Activated T-helper 9 cell treated with anti-CD3 and anti-CD28 coated beads, Interleukin-2, amount 50 U/mL, for 16 hours (primary cell): Measurements from ENCODE around the gene NRXN3.

Experiments used
- DNase-seq: peaks from one replicate; pipeline ENCODE4 v3.0.0-alpha.2; 2020; ENCODE audit warnings: low read depth

Gene NRXN3

GRCh38 chr14:78173346-78174035 lies 3.3 kb downstream of the NRXN3 start:
- DNase-seq, result no peak

GRCh38 chr14:78175412-78175811 lies 5.2 kb downstream of the NRXN3 start:
- DNase-seq, result no peak

- DNase-seq, result no peak
These were observed 7.9 kb downstream of the NRXN3 start for GRCh38 chr14:78178071-78178470.

GRCh38 chr14:78178971-78179370 lies 8.8 kb downstream of the NRXN3 start:
- no peak for DNase-seq

GRCh38 chr14:78181270-78181669 lies 11.1 kb downstream of the NRXN3 start:
- no peak for DNase-seq

GRCh38 chr14:78182722-78183121 lies 12.5 kb downstream of the NRXN3 start:
- no peak for DNase-seq

- no peak for DNase-seq
These were observed 14.0 kb downstream of the NRXN3 start for GRCh38 chr14:78184157-78184556.

- no peak for DNase-seq
These were observed 16.1 kb downstream of the NRXN3 start for GRCh38 chr14:78186277-78186676.

- DNase-seq, result no peak
These were observed 18.7 kb downstream of the NRXN3 start for GRCh38 chr14:78188882-78189281.

GRCh38 chr14:78195431-78195830 lies 25.3 kb downstream of the NRXN3 start:
- DNase-seq, result no peak

- DNase-seq, result no peak
These were observed 26.1 kb downstream of the NRXN3 start for GRCh38 chr14:78196323-78196722.

GRCh38 chr14:78197051-78197450 lies 26.9 kb downstream of the NRXN3 start:
- no peak for DNase-seq

GRCh38 chr14:78202163-78202562 lies 32.0 kb downstream of the NRXN3 start:
- DNase-seq, result no peak

- DNase-seq, result no peak
These were observed 32.8 kb downstream of the NRXN3 start for GRCh38 chr14:78202976-78203375.

GRCh38 chr14:78207414-78207813 lies 37.2 kb downstream of the NRXN3 start:
- no peak for DNase-seq

- DNase-seq, result no peak
These were observed 50.1 kb downstream of the NRXN3 start for GRCh38 chr14:78220273-78220672.

GRCh38 chr14:78222746-78223145 lies 52.6 kb downstream of the NRXN3 start:
- no peak for DNase-seq

- DNase-seq, result no peak
These were observed 57.3 kb downstream of the NRXN3 start for GRCh38 chr14:78227248-78228077.

GRCh38 chr14:78228702-78229327 lies 58.6 kb downstream of the NRXN3 start:
- no peak for DNase-seq

GRCh38 chr14:78232231-78233000 lies 62.2 kb downstream of the NRXN3 start:
- DNase-seq, result no peak

GRCh38 chr14:78238141-78238540 lies 68.0 kb downstream of the NRXN3 start:
- no peak for DNase-seq

- DNase-seq, result no peak
These were observed 70.4 kb downstream of the NRXN3 start for GRCh38 chr14:78240567-78240966.
